A673 (cell line): ENCODE data around the gene AGR3. TPM values are rescaled to one million over a fixed set of nuclear protein-coding genes. Genes with fewer than 3 reads are reported as not detected.

Experiments used
- BruUV-seq: library from RNA; stranded (reverse); fragments of 400-500 nt; replicated peaks from 2 replicates; lab custom pipeline; 2021; lab: Mats Ljungman, UMichigan
- CTCF ChIA-PET: fragments of 300-600 bp; sonication (Branson Sonifier 250); formaldehyde crosslinking; loops from one replicate; lab custom pipeline; 2022; ENCODE audit warnings: antibody characterized with exemption; lab: Charles Lee
- POLR2A ChIA-PET: fragments of 300-600 bp; sonication (Branson Sonifier 250); formaldehyde crosslinking; loops from one replicate; lab custom pipeline; 2022; ENCODE audit warnings: antibody characterized with exemption; ENCODE audit not compliant: low non-redundant PET; lab: Charles Lee
- DNase-seq: peaks from one replicate; pipeline ENCODE4 v3.0.0-alpha.2; 2015; ENCODE audit warnings: low spot score
- H3K27ac ChIP-seq: fragments of 200-600 bp; sonication (generic); 2 replicates; pipeline ENCODE4 v1.5.1; 2016; ENCODE audit warnings: mixed run types, low read depth, mild to moderate bottlenecking, mixed read lengths, antibody characterized with exemption, low read length; ENCODE audit not compliant: poor library complexity, severe bottlenecking
- H3K27me3 ChIP-seq: fragments of 200-600 bp; sonication (generic); replicated peaks from 2 replicates; pipeline ENCODE4 v1.6.1; 2017; ENCODE audit warnings: mixed run types, low read depth, mild to moderate bottlenecking, mixed read lengths, antibody characterized with exemption, low read length; ENCODE audit not compliant: insufficient read depth, poor library complexity
- H3K36me3 ChIP-seq: fragments of 200-600 bp; sonication (generic); 2 replicates; pipeline ENCODE4 v1.6.1; 2016; ENCODE audit warnings: mixed run types, mild to moderate bottlenecking, mixed read lengths, antibody characterized with exemption, low read length; ENCODE audit not compliant: insufficient read depth, poor library complexity, severe bottlenecking
- H3K4me1 ChIP-seq: fragments of 200-600 bp; sonication (generic); 2 replicates; pipeline ENCODE4 v1.6.1; 2017; ENCODE audit warnings: mixed run types, mild to moderate bottlenecking, mixed read lengths, antibody characterized with exemption, low read length; ENCODE audit not compliant: insufficient read depth, poor library complexity, severe bottlenecking
- H3K4me3 ChIP-seq: fragments of 200-600 bp; sonication (generic); 2 replicates; pipeline ENCODE4 v1.5.1; 2016; ENCODE audit warnings: low read depth, mixed run types, mild to moderate bottlenecking, mixed read lengths, low read length; ENCODE audit not compliant: poor library complexity, severe bottlenecking
- H3K9me3 ChIP-seq: fragments of 200-600 bp; sonication (generic); 2 replicates; pipeline ENCODE4 v1.6.1; 2016; ENCODE audit warnings: mixed run types, low read depth, mild to moderate bottlenecking, mixed read lengths, antibody characterized with exemption, low read length; ENCODE audit not compliant: poor library complexity, severe bottlenecking
- EZH2 ChIP-seq: fragments of 200-600 bp; sonication (generic); IDR thresholded peaks from 2 replicates; pipeline ENCODE4 v1.6.1; 2017; ENCODE audit warnings: borderline replicate concordance, low read depth, mild to moderate bottlenecking, mixed read lengths, antibody characterized with exemption, low read length; ENCODE audit not compliant: poor library complexity, severe bottlenecking
- intact Hi-C: fragments of 100-400 bp; cut with micrococcal nuclease; formaldehyde crosslinking; loops from one replicate; pipeline ENCODE4 v1.10.0; 2022; ENCODE audit not compliant: unreplicated experiment
- total RNA-seq: library from RNA; stranded (reverse); gene quantifications from 2 replicates; pipeline ENCODE4 v1.2.3, GENCODE V29; 2021
- TF ChIP-seq, protein P1 (sequence below): fragments of 300-800, 200-600 bp; sonication (generic); conservative IDR thresholded peaks from 2 replicates; pipeline ENCODE4 v1.5.1; 2017; ENCODE audit warnings: low read depth, mild to moderate bottlenecking, antibody characterized with exemption, low read length, moderate library complexity, mixed read lengths

AGR3 gene
- total RNA-seq, 1 experiment from 2014 or later: not detected

DNA sequence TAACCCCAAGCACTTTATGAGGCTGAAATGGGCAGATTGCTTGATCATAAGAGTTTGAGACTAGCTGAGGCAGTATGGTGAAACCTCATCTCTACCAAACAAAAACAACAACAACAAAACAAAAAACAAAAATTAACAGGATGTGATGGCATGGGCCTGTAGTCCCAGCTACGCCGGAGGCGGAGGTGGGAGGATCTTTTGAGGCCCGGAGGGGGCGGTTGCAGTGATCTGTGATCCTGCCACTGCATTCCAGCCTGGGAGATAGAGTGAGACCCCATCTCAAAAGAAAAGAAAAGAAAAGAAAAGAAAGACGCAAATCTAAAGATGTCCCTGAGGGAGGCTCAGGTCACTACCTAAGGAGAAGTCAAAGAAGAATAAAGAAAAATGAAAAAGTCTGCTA is 41.7 kb downstream of the AGR3 start:
- Histone ChIP-seq H3K9me3 (no peaks in the 10 kb centered on the region), H3K27me3 (no peaks in the 10 kb centered on the region), H3K4me1 (no peaks in the 10 kb centered on the region), H3K4me3 (no peak overlapping the region), H3K27ac (no peak overlapping the region), H3K36me3 (no peaks in the 10 kb centered on the region)
- intact Hi-C loops: no loop called here
- no peak for DNase-seq
- TF ChIP-seq EZH2: no peak
- TF ChIP-seq, protein P1, sequence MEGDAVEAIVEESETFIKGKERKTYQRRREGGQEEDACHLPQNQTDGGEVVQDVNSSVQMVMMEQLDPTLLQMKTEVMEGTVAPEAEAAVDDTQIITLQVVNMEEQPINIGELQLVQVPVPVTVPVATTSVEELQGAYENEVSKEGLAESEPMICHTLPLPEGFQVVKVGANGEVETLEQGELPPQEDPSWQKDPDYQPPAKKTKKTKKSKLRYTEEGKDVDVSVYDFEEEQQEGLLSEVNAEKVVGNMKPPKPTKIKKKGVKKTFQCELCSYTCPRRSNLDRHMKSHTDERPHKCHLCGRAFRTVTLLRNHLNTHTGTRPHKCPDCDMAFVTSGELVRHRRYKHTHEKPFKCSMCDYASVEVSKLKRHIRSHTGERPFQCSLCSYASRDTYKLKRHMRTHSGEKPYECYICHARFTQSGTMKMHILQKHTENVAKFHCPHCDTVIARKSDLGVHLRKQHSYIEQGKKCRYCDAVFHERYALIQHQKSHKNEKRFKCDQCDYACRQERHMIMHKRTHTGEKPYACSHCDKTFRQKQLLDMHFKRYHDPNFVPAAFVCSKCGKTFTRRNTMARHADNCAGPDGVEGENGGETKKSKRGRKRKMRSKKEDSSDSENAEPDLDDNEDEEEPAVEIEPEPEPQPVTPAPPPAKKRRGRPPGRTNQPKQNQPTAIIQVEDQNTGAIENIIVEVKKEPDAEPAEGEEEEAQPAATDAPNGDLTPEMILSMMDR: no peak
- CTCF ChIA-PET: interaction anchor here (1.2 kb wide), 1 partner anchor 39 kb away, joined by 3 read pairs; no protein-coding TSS in a partner anchor
- no TSS peak for BruUV-seq
- POLR2A ChIA-PET: no interaction called here

DNA sequence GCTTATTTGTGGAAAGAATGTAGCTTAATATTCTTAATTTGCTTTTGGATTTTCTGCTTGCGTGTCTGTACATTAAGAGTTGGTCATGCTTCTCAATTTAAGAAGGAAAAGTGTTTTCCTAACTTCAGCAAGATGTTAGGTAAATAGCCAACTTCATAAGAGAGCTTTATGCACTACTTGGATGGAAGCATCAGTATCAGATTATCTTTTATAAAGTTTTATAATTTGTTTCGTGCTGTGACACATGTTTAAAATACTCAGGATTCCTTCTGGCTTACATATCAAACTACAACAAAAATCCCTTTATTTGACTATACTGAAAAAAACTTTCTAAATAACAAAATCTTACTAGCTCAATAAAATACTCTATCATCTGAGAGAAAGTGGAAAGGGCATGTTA is 42.1 kb downstream of the AGR3 start:
- ChIA-PET CTCF (interaction anchor here (1.2 kb wide), 1 partner anchor 38 kb away, joined by 3 read pairs; no protein-coding TSS in a partner anchor), POLR2A (no interaction called here)
- H3K36me3 ChIP-seq: no peaks in the 10 kb centered on the region
- no peak overlapping the region for H3K27ac ChIP-seq
- intact Hi-C loops: no loop called here
- TF ChIP-seq, protein P1: no peak
- no TSS peak for BruUV-seq
- H3K27me3 ChIP-seq: no peaks in the 10 kb centered on the region
- H3K9me3 ChIP-seq: no peaks in the 10 kb centered on the region
- no peaks in the 10 kb centered on the region for H3K4me1 ChIP-seq
- DNase-seq: no peak
- H3K4me3 ChIP-seq: no peak overlapping the region

DNA sequence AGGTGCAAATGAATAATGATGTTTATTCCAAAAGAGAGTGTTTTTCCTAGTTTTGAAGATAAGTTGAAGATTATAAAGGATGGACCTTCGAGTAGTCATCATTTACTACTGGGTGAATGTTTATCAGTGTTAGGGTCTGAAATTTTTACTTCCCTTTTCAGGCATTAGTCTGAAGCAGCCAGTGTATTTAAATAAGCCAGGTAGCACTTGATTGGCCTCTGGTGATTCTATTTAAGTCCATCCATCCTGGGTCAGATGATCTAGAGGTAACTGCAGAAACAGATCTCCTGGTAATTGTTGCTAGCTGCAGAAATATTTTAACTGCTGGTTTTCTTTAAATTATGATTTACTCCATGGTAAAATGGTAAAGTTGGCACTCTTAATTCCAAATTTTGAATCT is 42.9 kb downstream of the AGR3 start:
- Histone ChIP-seq H3K4me1 (no peaks in the 10 kb centered on the region), H3K9me3 (no peaks in the 10 kb centered on the region), H3K27ac (no peak overlapping the region), H3K4me3 (no peak overlapping the region), H3K36me3 (no peaks in the 10 kb centered on the region), H3K27me3 (no peaks in the 10 kb centered on the region)
- ChIA-PET CTCF (interaction anchor here (1.2 kb wide), 1 partner anchor 38 kb away, joined by 3 read pairs; no protein-coding TSS in a partner anchor), POLR2A (no interaction called here)
- DNase-seq: no peak
- TF ChIP-seq, protein P1: no peak
- TF ChIP-seq EZH2: no peak
- intact Hi-C loops: no loop called here
- no TSS peak for BruUV-seq
